HuH-7.5 (cell line): ENCODE results near the gene ABCC4.
A peak's percentile ranks its signal among the peaks of the same experiment; 100 is the strongest.
"Not testable (repeated sequence)": the region's sequence is repeated elsewhere in the genome, so short reads cannot be mapped to it uniquely, and the experiment has no call there.

ENCODE experiments used
- DNase-seq: peaks from one replicate; pipeline ENCODE4 v3.0.0; 2011; ENCODE audit warnings: low spot score

The ABCC4 gene

GRCh38 chr13:95197548-95197947, 103.7 kb downstream of the ABCC4 start:
- no peak for DNase-seq

DNA sequence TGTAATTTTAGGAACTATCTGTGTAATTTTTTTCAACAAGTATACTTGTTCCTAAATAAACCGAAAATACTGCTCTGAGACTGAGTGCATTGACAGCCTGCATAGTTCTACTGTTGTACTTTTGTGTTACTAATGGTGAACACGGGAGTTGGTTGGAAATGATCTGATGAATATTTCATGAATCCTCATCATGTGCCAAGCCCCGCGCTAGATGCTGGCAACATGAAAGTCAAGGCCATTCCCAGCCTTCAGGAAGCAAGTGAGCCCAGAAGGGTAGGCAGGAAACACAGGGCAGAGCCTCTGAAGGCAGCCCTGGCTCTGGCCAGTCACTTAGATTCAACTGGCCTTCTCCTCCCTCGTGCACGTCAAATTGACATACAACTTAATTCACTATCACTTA, 106.1 kb downstream of the ABCC4 start:
- DNase-seq: no peak

DNA sequence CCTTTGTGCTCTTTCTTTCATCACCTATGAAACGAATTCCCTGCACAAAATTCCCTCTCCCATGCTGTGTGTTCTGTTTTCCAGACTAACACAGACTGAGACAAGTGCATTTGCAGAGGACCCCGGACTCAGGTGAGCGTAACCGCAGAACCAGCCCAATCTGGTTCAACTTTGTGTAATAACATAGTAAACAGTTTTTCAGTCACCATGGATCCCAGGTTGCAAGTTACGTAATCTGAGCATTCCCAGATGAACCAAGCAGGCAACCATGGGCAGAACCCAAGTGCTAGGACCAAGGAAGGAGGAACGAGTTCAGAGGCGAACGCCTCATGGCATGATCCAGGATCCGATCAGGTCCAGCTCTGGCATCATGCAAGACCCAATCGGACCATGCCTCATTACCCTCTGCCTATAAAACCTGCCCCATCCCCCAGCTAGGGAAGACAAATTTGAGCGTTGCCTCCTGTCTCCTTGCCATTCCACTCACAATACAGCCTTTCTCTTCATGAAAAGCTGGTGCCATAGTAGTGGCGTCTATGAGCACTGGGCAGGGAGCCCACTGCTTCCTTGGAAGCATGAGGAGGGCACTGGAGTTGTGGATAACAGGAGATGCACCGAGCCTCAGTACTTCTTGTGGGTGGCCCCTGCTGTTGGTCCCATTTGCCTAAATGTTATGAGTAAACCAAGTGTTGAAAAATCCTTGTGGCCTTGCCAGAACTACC, 107.6 kb downstream of the ABCC4 start:
- DNase-seq: no peak

DNA sequence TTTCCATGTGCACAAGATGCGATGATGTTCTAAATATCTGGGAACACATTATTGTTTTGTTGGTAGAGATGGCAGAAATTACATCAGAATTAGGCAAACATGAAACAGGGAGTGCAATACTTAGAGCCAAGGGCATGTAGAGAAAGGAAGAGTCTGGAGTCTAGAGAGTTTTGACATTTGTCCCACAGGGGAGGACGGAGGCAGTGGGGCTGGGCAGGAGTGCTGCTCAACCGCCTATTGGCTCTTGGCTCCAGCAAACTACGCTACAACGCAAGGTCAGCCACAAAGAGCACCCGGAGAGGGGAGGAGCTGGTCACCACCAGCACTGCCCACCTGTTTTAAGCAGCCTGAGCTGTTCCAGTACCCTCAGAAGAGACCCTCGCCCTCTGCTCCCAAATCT, 108.3 kb downstream of the ABCC4 start:
- DNase-seq: no peak

- not testable (repeated sequence) for DNase-seq
Measured at GRCh38 chr13:95192564-95192945, 108.7 kb downstream of the ABCC4 start.

DNA sequence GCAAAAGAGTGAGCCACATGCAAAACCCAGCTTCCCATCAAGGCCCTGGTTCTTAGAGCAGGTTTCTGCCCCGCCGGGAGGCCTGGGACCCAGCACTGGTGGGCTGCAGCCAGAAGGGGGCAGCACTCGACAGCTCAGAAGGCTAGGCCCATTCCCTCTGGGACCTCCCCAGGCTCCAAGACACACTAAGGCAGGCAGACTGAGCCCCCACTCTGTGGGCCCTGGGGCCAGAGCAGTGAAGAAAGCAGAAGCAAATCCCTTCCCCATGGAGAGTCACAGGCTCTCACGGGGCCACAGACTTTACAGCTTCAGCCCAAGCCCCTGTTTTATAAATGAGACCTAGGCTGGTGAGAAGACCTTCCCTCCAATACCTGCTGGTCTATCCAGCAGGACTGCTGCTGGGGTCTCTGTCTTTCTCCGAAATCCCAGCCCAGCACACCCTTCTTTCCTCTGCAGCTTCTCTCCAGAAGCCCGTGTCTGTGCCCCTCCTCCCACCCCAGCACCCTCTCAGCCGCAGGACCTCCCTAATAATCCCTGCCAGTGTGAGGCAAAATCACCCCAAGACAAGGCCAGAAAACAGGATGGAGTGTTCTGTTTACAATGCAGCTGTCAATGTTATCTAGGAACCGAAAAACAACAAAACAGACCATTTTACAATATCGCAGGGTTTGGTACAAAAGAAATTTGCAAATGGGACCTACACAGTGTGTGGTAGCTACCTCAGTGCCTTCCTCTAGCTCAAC, 109.3 kb downstream of the ABCC4 start:
- DNase-seq: peak; percentile 23

- DNase-seq: no peak
Measured at GRCh38 chr13:95188128-95188527, 113.1 kb downstream of the ABCC4 start.

- no peak for DNase-seq
Measured at GRCh38 chr13:95185851-95186250, 115.4 kb downstream of the ABCC4 start.

- no peak for DNase-seq
Measured at GRCh38 chr13:95185311-95185710, 115.9 kb downstream of the ABCC4 start.

DNA sequence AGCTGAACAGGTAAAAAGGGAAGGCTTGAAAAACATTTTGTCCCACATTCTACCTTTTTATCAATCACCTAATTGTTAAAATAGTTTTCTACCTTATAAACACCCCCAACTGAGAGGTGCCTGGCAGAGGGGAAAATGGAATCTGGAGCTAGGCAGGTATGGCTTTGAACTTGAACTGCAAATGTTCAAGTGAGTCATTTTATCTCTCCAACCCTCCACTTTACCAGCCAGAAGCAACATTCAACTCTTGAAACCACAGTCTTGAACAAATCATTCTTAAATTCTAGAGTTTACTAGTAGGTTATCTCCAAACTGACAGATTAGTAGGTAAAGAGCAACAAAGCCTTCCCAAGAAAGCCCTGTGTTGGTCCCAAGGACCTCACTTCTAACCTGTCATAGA, 116.9 kb downstream of the ABCC4 start:
- DNase-seq: no peak

- DNase-seq: no peak
Measured at GRCh38 chr13:95182570-95183265, 118.5 kb downstream of the ABCC4 start.

DNA sequence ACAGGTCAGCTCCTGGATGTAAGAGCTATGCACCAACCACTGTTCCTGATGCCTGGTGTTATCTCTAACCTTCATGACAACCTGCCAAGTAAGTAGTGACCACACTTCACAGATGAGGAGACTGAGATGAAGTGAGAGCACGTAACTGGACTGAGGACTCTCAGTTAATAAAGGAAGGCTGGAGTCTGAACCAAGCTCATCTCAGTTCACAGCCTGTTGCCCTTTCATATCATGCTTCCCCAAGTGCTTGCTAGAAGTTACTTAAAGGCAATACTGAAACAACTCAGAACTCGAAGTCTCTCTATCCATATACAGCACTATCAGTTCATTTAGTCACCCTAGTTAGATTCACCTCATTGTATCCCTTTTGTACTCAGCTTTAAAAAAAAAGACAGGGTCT, 119.7 kb downstream of the ABCC4 start:
- no peak for DNase-seq

GRCh38 chr13:95180513-95181245, 120.6 kb downstream of the ABCC4 start:
- DNase-seq: peak; percentile 17

DNA sequence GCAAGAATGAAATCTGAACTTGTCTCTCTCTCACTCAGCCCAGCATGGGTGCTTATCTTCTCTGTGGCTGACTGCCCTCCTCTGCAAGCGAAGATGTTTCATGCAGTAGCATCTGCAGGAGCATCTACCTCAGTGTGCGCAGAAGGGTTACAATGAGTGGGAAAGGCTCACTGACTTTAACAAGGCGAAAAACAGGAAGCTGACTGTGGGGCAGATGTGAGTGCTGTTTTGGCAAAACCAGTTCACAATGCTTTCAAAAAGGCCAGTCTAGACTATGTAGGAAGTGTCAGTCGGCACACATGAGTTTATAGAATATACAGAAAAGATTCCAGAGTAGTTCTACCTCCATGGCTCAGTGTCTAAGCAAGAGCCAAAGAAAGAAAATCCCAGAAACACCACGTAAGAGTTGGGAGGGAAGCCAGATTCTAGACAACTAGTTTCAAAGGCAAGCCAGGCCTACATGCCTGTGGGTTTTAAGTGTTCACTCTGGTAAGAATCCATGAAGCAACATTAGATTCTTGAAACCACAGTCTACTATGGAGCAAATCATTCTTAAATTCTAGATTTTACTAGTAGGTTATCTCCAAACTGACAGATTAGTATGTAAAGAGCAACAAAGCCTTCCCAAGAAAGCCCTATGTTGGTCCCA, 124.5 kb downstream of the ABCC4 start:
- DNase-seq: no peak

DNA sequence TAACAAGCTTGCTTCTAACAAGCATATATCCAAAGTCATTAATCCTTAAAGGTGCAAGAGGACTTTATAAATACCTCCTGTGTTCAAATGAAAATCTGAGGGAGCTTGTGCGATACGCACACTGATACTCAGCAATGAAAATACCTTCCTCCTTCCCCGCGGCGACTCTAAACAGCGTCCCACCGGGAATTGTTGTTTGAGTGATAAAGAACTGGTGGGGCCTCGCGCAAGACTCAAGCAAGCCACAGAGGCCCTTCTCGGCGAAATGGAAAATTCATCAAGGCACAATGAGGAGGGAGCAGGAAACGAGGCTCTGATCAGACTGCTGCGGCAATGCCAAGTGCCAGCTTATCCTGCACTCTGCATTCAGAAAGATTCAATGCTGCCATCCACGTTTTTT, 126.7 kb downstream of the ABCC4 start:
- DNase-seq: no peak

DNA sequence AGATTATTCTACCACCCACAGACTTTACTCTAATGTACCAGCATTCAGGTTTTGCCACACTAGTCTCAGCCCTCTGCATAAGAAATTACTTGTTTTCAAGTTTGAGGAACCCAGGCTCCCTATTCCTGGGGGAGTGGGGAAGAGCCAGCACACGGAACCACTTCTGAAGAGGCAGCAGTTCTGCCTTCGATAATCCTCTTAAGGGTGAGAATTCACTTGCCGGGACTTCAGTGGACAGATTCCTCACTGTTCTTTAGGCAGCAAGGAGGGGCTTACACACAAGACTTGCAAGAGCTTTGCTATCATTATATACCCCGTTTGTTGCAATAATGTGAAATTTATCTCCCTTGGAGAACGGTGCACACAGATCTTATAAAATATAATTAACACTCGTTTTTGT, 133.1 kb downstream of the ABCC4 start:
- DNase-seq: no peak

DNA sequence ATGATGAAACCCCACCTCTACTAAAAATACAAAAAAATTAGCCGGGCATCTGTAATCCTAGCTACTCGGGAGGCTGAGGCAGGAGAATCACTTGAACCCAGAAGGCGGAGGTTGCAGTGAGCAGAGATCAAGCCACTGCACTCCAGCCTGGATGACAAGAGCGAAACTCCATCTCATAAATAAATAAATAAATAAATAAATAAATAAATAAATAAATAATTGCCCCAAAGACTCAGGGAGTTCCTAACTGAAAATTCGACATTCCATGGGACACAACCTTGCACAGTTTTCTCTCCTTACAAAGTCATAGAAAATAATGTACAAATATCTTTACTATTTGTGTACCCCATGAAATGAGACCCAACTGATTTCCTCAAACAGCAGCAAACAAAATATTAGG, 134.2 kb downstream of the ABCC4 start:
- not testable (repeated sequence) for DNase-seq

GRCh38 chr13:95164830-95165229, 136.4 kb downstream of the ABCC4 start:
- DNase-seq: no peak

GRCh38 chr13:95160112-95160906, 140.9 kb downstream of the ABCC4 start:
- peak; percentile 23 for DNase-seq

DNA sequence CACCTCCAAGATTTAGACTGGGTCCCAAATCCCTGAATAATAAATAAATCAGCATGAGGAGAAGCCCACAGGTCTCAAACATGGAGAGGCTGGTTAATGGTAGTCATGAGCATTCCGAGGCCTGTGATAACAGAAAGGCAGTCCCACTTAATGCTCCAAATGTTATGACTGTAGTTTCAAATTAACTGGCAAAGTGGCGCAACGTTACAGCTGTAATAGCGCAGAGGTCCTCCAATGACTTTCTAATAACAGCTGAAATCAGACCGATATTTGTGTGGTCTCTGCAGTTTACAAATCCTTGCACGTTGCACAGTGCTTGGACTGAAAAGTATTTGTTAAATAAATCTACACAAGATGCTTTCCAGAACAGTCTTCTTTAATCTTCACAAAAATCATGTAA, 141.8 kb downstream of the ABCC4 start:
- DNase-seq: no peak

DNA sequence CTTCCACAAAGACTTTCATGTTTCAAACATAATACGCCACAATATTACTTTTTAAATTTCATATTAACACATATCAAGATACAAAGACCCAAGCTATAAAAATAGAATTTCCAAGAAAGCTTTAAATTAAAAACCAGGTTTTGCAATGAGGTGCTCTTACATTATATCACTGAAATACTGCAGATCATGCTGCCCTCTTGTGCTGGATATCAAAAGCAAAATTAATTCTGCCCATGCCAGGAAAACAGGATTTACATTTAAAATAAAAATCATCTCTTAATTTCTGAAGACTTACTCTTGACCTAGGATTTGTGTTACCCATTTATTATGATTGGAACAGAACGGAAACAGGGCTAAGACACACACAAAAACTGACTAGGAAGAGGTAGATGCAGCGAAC, 145.0 kb downstream of the ABCC4 start:
- no peak for DNase-seq
